22Rv1 (cell line): Measurements from ENCODE around the gene ZNF217.
"Not testable (repeated sequence)": the region's sequence is repeated elsewhere in the genome, so short reads cannot be mapped to it uniquely, and the experiment has no call there.

ENCODE experiments used
- H3K27ac ChIP-seq: fragments of 450-650 bp; 2 replicates; pipeline ENCODE4 v1.5.1; 2017
- CTCF ChIP-seq: fragments of 450-650 bp; IDR thresholded peaks from 2 replicates; pipeline ENCODE4 v1.5.1; 2017; ENCODE audit warnings: mild to moderate bottlenecking
- ZFX ChIP-seq: fragments of 450-650 bp; IDR thresholded peaks from 2 replicates; pipeline ENCODE4 v1.6.1; 2017; ENCODE audit warnings: antibody characterized with exemption, borderline replicate concordance

ZNF217 gene

GRCh38 chr20:53590608-53591007 is 3.0 kb downstream of the ZNF217 start:
- H3K27ac ChIP-seq: not testable (repeated sequence)

- H3K27ac ChIP-seq: not testable (repeated sequence)
These were observed 3.5 kb downstream of the ZNF217 start for GRCh38 chr20:53590122-53590521.

GRCh38 chr20:53589321-53590065 is 4.1 kb downstream of the ZNF217 start:
- H3K27ac ChIP-seq: not testable (repeated sequence)

- H3K27ac ChIP-seq: not testable (repeated sequence)
These were observed 6.4 kb downstream of the ZNF217 start for GRCh38 chr20:53587157-53587703.

- no peak for TF ChIP-seq CTCF
- TF ChIP-seq ZFX: no peak
- H3K27ac ChIP-seq: no peak overlapping the region
These were observed 7.0 kb downstream of the ZNF217 start for GRCh38 chr20:53586640-53587039.

- not testable (repeated sequence) for H3K27ac ChIP-seq
These were observed 7.7 kb downstream of the ZNF217 start for GRCh38 chr20:53585910-53586309.

- H3K27ac ChIP-seq: not testable (repeated sequence)
These were observed 8.6 kb downstream of the ZNF217 start for GRCh38 chr20:53585004-53585569.

GRCh38 chr20:53584550-53584913 is 9.1 kb downstream of the ZNF217 start:
- H3K27ac ChIP-seq: not testable (repeated sequence)

GRCh38 chr20:53583660-53584549 is 9.7 kb downstream of the ZNF217 start:
- H3K27ac ChIP-seq: not testable (repeated sequence)

GRCh38 chr20:53582574-53583351 is 10.9 kb downstream of the ZNF217 start:
- TF ChIP-seq CTCF (no peak), ZFX (no peak)
- no peak overlapping the region for H3K27ac ChIP-seq

GRCh38 chr20:53582251-53582570 is 11.4 kb downstream of the ZNF217 start:
- H3K27ac ChIP-seq: no peak overlapping the region
- TF ChIP-seq CTCF (no peak), ZFX (no peak)
